ENCODE data around the gene HIP1R. TPM values are rescaled to one million over a fixed set of nuclear protein-coding genes. Genes with fewer than 3 reads are reported as not detected.

HIP1R gene
- total and polyA plus RNA-seq, 2 of the 13 experiments (the other 11 are each of a cell fraction or from before 2014, with no cell fraction given) = 18.4 to 25.5 TPM

- TF ChIP-seq PAXIP1 (CRISPR knock-in tag; conservative IDR thresholded peaks at IDR 0.05) = 0 out of 2 replicates have a peak, but pooled peaks have one; percentile 17
- peak; percentile 55 for TF ChIP-seq HNRNPLL (IDR thresholded peaks at IDR 0.05; ENCODE audit: low read depth, low read length, poor library complexity, severe bottlenecking)
- TF ChIP-seq ZFP91 (CRISPR knock-in tag; IDR thresholded peaks at IDR 0.05; ENCODE audit: borderline replicate concordance) = peak; percentile 23; the same call in 1 of the 2 replicates
- TF ChIP-seq SALL1 (CRISPR knock-in tag; IDR thresholded peaks at IDR 0.05) = peak; percentile 16; the same call in 1 of the 2 replicates
- no peak for TF ChIP-seq NR2F6 (IDR thresholded peaks at IDR 0.05)
- TF ChIP-seq NR2F6 (CRISPR knock-in tag; IDR thresholded peaks at IDR 0.05) = peak; percentile 21; the same call in 1 of the 2 replicates
- no peak for TF ChIP-seq ZNF713 (CRISPR knock-in tag; IDR thresholded peaks at IDR 0.05)
- 0 out of 2 replicates have a peak, but pooled peaks have one; percentile 32 for TF ChIP-seq HNRNPL (IDR thresholded peaks at IDR 0.05; ENCODE audit: low read depth, low read length)
- peak; percentile 12 for TF ChIP-seq PCBP2 (optimal IDR thresholded peaks at IDR 0.05; ENCODE audit: low read depth, low read length, poor library complexity, severe bottlenecking)
- TF ChIP-seq ARID5B (CRISPR knock-in tag; IDR thresholded peaks at IDR 0.05) = peak; percentile 13; the same call in 1 of the 2 replicates
- TF ChIP-seq TBX3 (IDR thresholded peaks at IDR 0.05; ENCODE audit: borderline replicate concordance) = no peak
- peak; percentile 94 for TF ChIP-seq ZNF512 (CRISPR knock-in tag; IDR thresholded peaks at IDR 0.05)
- TF ChIP-seq CBFB (CRISPR knock-in tag; IDR thresholded peaks at IDR 0.05) = no peak
- no peak for TF ChIP-seq SALL2 (CRISPR knock-in tag; IDR thresholded peaks at IDR 0.05)
- TF ChIP-seq ELF3 (CRISPR knock-in tag; IDR thresholded peaks at IDR 0.05) = no peak
- peak; percentile 46 for TF ChIP-seq ASH2L (IDR thresholded peaks at IDR 0.05; ENCODE audit: insufficient read length, low read depth, low read length)
- TF ChIP-seq ZNF576 (CRISPR knock-in tag; IDR thresholded peaks at IDR 0.05) = no peak
- no peak for TF ChIP-seq GATAD1 (CRISPR knock-in tag; IDR thresholded peaks at IDR 0.05)
Observed at GRCh38 chr12:122834104-122834920, 945 bp upstream of the HIP1R start (continued).

All from HepG2 (cell line).